Gastroesophageal sphincter (tissue), 4 donors: ENCODE results near the gene HDAC6. TPM values are rescaled to one million over a fixed set of nuclear protein-coding genes. Genes with fewer than 3 reads are reported as not detected.

Experiments used
- small RNA-seq, 4 donors: library from RNA; depleted of rRNA; stranded (forward); fragments of <200 nt; gene quantifications; one replicate each; pipeline ENCODE3, GENCODE V24; 2016
- total RNA-seq, 4 donors: library from RNA; depleted of rRNA; stranded (reverse); fragments of >200 nt; gene quantifications; one replicate each; pipeline ENCODE4 v1.1.0, GENCODE V29; 2016

Gene HDAC6
- total RNA-seq, 4 donors from 2014 or later: 50.7 to 66.8 (median 56.9) TPM

Small RNAs within 50 kb of the gene (small RNA-seq; reads per million reads assigned to genes)
- 0 reads per million in 4 donors for gene RNU6-29P

Other genes with a start within 250 kb of the HDAC6 start
- gene RBM3, start 227.6 kb upstream of the HDAC6 start, total RNA-seq: 100 to 1,000 TPM in 3 of 4 donors, 10 to 100 TPM in 1; 83.7 to 233 (median 182) TPM
- 100 to 1,000 TPM; 108 to 182 (median 139) TPM for gene WDR13, start 204.6 kb upstream of the HDAC6 start, total RNA-seq
- 1 to 10 TPM; 1.6 to 5.4 (median 3.7) TPM for gene WAS, start 118.3 kb upstream of the HDAC6 start, total RNA-seq
- 10 to 100 TPM in 1 of 4 donors, 1 to 10 TPM in 3; 3.4 to 11.7 (median 5.1) TPM for gene SUV39H1, start 105.3 kb upstream of the HDAC6 start, total RNA-seq
- not detected for gene GLOD5, start 40.3 kb upstream of the HDAC6 start, total RNA-seq
- not detected for gene GATA1, start 15.5 kb upstream of the HDAC6 start, total RNA-seq
- not detected for gene ERAS, start 24.4 kb downstream of the HDAC6 start, total RNA-seq
- 10 to 100 TPM in 1 of 4 donors, 1 to 10 TPM in 3; 2.3 to 10.6 (median 5.5) TPM for gene PCSK1N, start 33.5 kb downstream of the HDAC6 start, total RNA-seq
- 10 to 100 TPM; 38.0 to 57.7 (median 39.5) TPM for gene TIMM17B, start 95.7 kb downstream of the HDAC6 start, total RNA-seq
- gene PQBP1, start 95.9 kb downstream of the HDAC6 start, total RNA-seq: 10 to 100 TPM; 47.8 to 79.8 (median 69.4) TPM
- gene SLC35A2, start 109.6 kb downstream of the HDAC6 start, total RNA-seq: 10 to 100 TPM in 3 of 4 donors, 1 to 10 TPM in 1; 8.1 to 12.8 (median 11.9) TPM
- 1 to 10 TPM; 4.7 to 7.4 (median 7.0) TPM for gene PIM2, start 117.0 kb downstream of the HDAC6 start, total RNA-seq
- gene OTUD5, start 155.5 kb downstream of the HDAC6 start, total RNA-seq: 10 to 100 TPM; 36.8 to 54.3 (median 47.7) TPM
- 1 to 10 TPM in 3 of 4 donors, under 1 TPM in 1; 0.78 to 2.7 (median 1.7) TPM for gene KCND1, start 169.8 kb downstream of the HDAC6 start, total RNA-seq
- gene GRIPAP1, start 200.2 kb downstream of the HDAC6 start, total RNA-seq: 10 to 100 TPM; 28.1 to 62.6 (median 33.9) TPM
- gene TFE3, start 241.3 kb downstream of the HDAC6 start, total RNA-seq: 100 to 1,000 TPM in 3 of 4 donors, 10 to 100 TPM in 1; 85.8 to 165 (median 107) TPM